ENCODE measurements around the gene INTS1. TPM values are rescaled to one million over a fixed set of nuclear protein-coding genes. Genes with fewer than 3 reads are reported as not detected.

The INTS1 gene
- total and polyA plus RNA-seq, 2 experiments from 2014 or later, result 35.1 to 111 TPM

GRCh38 chr7:1540776-1541271 is 36.6 kb upstream of the INTS1 start (continued):
- TF ChIP-seq REST (IDR thresholded peaks at IDR 0.05; ENCODE audit: unreplicated experiment), result no peak
- no peak for TF ChIP-seq ZNF114 (CRISPR knock-in tag; IDR thresholded peaks at IDR 0.05)
- no peak for TF ChIP-seq EZH2 (IDR thresholded peaks at IDR 0.05; ENCODE audit: low read depth, unreplicated experiment)

- H3K27ac Mint-ChIP-seq, result no peak overlapping the region
- peaks cover 10% of the 10 kb centered on the region for H3K4me1 Mint-ChIP-seq
- H3K27me3 Mint-ChIP-seq (ENCODE audit: insufficient read depth, low read depth, poor library complexity), result peaks cover 6% of the 10 kb centered on the region
- Histone ChIP-seq H3K36me3 (ENCODE audit: insufficient read depth) (no peaks in the 10 kb centered on the region), H2AFZ (no peak overlapping the region), H3K27me3 (ENCODE audit: insufficient read depth) (no peaks in the 10 kb centered on the region), H3K4me3 (no peak overlapping the region), H3K4me1 (ENCODE audit: insufficient read depth) (peaks cover 5% of the 10 kb centered on the region; the same call in 1 of the 2 replicates), H3K27ac (ENCODE audit: low read depth) (no peak overlapping the region), H3K9me2 (ENCODE audit: insufficient read depth) (no peaks in the 10 kb centered on the region), H3K79me2 (replicated peaks; ENCODE audit: insufficient read depth) (peaks cover 27% of the 10 kb centered on the region), H3K4me2 (no peak overlapping the region), H4K20me1 (replicated peaks; ENCODE audit: insufficient read depth) (0 out of 2 replicates have a peak, but pooled peaks cover 3% of the 10 kb centered on the region), H3F3A (replicated peaks; ENCODE audit: low read depth) (no peaks in the 10 kb centered on the region)
- H3K9me3 Mint-ChIP-seq, result no peaks in the 10 kb centered on the region
- DNase-seq (ENCODE audit: low spot score) (no peak), ATAC-seq (no peak)
- no peak overlapping the region for H3K4me3 Mint-ChIP-seq
- peaks cover 3% of the 10 kb centered on the region; the same call in 1 of the 3 replicates for H3K36me3 Mint-ChIP-seq (ENCODE audit: low read depth)
- TF ChIP-seq CTCF (conservative IDR thresholded peaks at IDR 0.05; ENCODE audit: low read depth in 2 of 2), result no peak
- TF ChIP-seq ETS1 (IDR thresholded peaks at IDR 0.05), result no peak
- no peak for TF ChIP-seq EZH2phosphoT487 (IDR thresholded peaks at IDR 0.05; ENCODE audit: unreplicated experiment)
- no peak for TF ChIP-seq REST (IDR thresholded peaks at IDR 0.05; ENCODE audit: unreplicated experiment)
- no peak for TF ChIP-seq ZNF331 (CRISPR knock-in tag; IDR thresholded peaks at IDR 0.05; ENCODE audit: low read depth)
- no peak for TF ChIP-seq ZNF114 (CRISPR knock-in tag; IDR thresholded peaks at IDR 0.05)
- TF ChIP-seq POLR2AphosphoS5 (IDR thresholded peaks at IDR 0.05; ENCODE audit: low read depth), result no peak
- TF ChIP-seq STAT1 (IDR thresholded peaks at IDR 0.05; ENCODE audit: unreplicated experiment), result no peak
- TF ChIP-seq EZH2 (IDR thresholded peaks at IDR 0.05; ENCODE audit: low read depth, unreplicated experiment), result no peak
- no peak for TF ChIP-seq NANOG (IDR thresholded peaks at IDR 0.05; ENCODE audit: borderline replicate concordance)
- no peak for TF ChIP-seq CREB1 (CRISPR knock-in tag; IDR thresholded peaks at IDR 0.05; ENCODE audit: low read depth)
- TF ChIP-seq JUNB (IDR thresholded peaks at IDR 0.05; ENCODE audit: unreplicated experiment), result no peak
These were observed 35.9 kb upstream of the INTS1 start for GRCh38 chr7:1539882-1540775.

All from GM23338 (cell line).